ENCODE results near the gene EGLN2.

DNA sequence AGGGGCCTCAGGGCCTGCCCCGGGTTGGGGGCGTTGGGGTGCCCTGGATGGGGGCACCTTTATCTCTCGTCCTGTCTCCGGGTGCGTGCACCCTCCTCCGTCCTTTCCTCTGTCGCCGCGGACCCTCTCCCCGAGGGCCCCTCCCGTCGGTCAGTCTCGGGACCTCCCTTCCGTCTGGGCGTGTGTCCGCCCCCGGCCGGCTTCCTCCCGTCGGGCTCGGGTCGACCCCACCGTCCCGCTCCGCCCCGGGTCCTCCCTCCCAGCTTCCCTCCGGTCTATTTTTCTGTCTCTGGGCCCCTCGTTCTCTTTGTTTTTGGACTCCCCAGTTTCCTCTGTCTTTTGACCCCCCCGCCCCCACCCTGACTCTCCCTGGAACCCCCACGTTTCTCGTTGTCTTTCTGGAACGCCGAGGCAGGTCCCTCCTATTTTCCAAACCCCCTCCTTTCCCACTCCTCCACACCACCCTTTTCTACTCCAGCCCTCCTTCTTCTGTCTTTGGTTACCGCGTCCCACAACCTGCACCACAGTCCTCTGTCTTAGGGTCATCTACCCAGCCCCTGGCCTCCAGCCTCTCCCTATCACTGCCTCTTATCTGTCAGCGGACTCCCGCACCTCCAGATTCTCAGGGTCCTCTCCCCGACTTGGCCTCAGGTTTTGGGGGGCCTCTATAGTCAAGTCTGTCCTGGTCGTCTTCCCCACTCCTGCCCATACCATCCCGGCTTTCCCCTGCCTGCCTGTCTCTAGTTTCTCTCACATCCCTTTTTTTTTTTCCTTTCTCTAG lies 757 bp downstream of the EGLN2 start:
- TF ChIP-seq YY1 (IDR thresholded peaks at IDR 0.05; ENCODE audit: extremely low read depth, insufficient replicate concordance, low read depth, low read length), result no peak
- TF ChIP-seq, protein P1, sequence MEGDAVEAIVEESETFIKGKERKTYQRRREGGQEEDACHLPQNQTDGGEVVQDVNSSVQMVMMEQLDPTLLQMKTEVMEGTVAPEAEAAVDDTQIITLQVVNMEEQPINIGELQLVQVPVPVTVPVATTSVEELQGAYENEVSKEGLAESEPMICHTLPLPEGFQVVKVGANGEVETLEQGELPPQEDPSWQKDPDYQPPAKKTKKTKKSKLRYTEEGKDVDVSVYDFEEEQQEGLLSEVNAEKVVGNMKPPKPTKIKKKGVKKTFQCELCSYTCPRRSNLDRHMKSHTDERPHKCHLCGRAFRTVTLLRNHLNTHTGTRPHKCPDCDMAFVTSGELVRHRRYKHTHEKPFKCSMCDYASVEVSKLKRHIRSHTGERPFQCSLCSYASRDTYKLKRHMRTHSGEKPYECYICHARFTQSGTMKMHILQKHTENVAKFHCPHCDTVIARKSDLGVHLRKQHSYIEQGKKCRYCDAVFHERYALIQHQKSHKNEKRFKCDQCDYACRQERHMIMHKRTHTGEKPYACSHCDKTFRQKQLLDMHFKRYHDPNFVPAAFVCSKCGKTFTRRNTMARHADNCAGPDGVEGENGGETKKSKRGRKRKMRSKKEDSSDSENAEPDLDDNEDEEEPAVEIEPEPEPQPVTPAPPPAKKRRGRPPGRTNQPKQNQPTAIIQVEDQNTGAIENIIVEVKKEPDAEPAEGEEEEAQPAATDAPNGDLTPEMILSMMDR (IDR thresholded peaks at IDR 0.05 in 2 of 3, conservative IDR thresholded peaks at IDR 0.05 in 1 of 3; ENCODE audit: borderline replicate concordance in 1 of 3, insufficient read depth in 1 of 3, low read depth in 2 of 3, low read length in 2 of 3), result no peak

Measured in HCT116 (cell line).